Activated CD8-positive, alpha-beta memory T cell treated with anti-CD3 and anti-CD28 coated beads for 36 hours (primary cell): ENCODE measurements around the gene PPP6C. TPM values are rescaled to one million over a fixed set of nuclear protein-coding genes. Genes with fewer than 3 reads are reported as not detected.
"Not testable (repeated sequence)": the region's sequence is repeated elsewhere in the genome, so short reads cannot be mapped to it uniquely, and the experiment has no call there.

Source experiments
- CTCF ChIA-PET: fragments of 350-600 bp; sonication (Branson Sonifier 250); formaldehyde crosslinking; loops from one replicate; lab custom pipeline; 2021; ENCODE audit warnings: antibody characterized with exemption; lab: Charles Lee
- POLR2A ChIA-PET: fragments of 350-600 bp; sonication (Branson Sonifier 250); formaldehyde crosslinking; loops from one replicate; lab custom pipeline; 2021; ENCODE audit warnings: antibody characterized with exemption; lab: Charles Lee
- total RNA-seq, 2 experiments: library from RNA; stranded (reverse); gene quantifications; one replicate each; pipeline ENCODE4 v1.2.3, GENCODE V29; 2021

PPP6C gene
- total RNA-seq, 2 experiments from 2014 or later = 45.1 to 51.5 TPM

DNA sequence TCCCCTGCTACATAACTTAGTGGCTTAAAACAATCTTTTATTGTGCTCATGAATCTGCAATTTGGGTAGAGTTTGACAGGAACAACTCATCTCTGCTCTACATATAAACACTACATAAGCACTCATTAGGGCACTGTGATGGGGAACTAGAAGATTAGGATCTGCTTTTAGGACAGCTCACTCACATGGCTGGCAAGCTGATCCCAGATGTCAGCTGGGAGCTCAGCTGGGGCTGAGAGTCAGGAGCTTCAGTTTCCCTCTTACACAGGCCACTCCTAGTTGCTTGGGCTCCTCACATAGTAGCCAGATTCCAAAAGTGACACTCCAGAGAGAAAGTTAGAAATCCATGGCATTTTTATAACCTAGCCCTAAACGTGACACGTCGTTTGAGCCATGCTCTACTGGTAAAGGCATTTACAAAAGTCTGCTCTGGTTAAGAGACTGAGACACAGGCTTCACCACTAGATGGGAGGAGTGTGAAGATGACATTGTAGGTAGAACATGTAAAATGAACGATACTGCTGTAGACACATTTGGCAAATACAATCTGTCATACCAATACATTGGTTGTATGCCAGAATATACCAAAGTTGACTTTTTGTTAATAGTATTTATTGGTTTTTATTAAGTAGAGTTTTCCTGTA lies 69.8 kb downstream of the PPP6C start:
- CTCF ChIA-PET = no interaction called here

DNA sequence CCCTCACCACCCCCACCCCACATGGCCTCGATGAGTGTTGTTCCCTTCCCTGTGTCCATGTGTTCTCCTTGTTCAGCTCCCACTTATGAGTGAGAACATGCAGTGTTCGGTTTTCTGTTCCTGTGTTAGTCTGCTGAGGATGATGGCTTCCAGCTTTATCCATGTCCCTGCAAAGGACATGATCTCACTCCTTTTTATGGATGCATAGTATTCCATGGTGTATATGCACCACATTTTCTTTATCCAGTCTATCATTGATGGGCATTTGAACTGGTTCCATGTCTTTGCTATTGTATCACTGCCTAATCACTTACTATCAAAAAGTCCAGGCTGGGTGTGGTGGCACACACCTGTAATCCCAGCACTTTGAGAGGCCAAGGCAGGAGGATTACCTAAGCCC lies 70.9 kb downstream of the PPP6C start:
- CTCF ChIA-PET, POLR2A ChIA-PET: not testable (repeated sequence)

More for the DNA sequence above, 69.8 kb downstream of the PPP6C start:
- POLR2A ChIA-PET = no interaction called here

DNA sequence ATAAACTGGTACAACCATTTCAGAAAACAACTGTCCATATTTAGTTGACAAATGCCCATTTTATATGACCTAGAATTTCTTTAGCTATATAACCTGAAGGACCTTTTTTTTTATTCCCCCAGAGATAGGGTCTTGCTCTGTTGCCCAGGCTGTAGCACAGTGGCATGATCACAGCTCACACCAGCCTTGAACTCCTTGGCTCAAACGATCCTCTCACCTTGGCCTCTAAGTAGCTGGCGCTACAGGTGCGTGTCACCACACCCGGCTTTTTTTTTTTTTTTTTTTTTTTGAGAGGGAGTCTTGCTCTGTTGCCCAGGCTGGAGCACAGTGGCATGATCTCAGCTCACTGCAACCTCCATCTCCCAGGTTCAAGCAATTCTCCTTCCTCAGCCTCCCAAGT lies 75.1 kb downstream of the PPP6C start:
- POLR2A ChIA-PET = interaction anchor here (0.6 kb wide), 1 partner anchor 158 kb away, joined by 5 read pairs; no protein-coding TSS in a partner anchor
- CTCF ChIA-PET = not testable (repeated sequence)

DNA sequence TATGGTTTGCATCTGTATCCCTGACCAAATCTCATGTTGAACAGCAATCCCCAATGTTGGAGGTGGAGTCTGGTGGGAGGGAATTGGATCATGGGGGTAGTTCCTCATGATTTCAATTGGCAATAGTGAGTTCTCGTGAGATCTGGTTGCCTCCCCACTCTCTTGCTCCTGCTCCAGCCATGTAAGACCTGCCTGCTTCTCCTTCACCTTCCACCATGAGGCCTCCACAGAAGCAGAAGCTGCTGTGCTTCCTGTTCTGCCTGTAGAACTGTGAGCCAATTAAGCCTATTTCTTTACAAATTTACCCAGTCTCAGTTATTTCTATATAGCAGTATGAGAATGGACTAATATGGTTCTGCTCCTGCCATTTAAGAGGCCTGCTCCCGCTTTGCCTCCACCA lies 79.1 kb downstream of the PPP6C start:
- POLR2A ChIA-PET = no interaction called here
- CTCF ChIA-PET = no interaction called here

DNA sequence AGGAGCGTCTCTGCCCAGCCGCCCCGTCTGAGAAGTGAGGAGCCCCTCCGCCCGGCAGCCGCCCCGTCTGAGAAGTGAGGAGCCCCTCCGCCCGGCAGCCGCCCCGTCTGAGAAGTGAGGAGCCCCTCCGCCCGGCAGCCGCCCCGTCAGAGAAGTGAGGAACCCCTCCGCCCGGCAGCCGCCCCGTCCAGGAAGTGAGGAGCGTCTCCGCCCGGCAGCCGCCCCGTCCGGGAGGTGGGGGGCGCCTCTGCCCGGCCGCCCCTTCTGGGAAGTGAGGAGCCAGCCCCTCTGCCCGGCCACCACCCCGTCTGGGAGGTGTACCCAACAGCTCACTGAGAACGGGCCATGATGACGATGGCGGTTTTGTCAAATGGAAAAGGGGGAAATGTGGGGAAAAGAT lies 81.1 kb downstream of the PPP6C start:
- POLR2A ChIA-PET = not testable (repeated sequence)
- CTCF ChIA-PET = interaction anchor here (0.6 kb wide), 1 partner anchor 20 kb away, joined by 3 read pairs; no protein-coding TSS in a partner anchor

DNA sequence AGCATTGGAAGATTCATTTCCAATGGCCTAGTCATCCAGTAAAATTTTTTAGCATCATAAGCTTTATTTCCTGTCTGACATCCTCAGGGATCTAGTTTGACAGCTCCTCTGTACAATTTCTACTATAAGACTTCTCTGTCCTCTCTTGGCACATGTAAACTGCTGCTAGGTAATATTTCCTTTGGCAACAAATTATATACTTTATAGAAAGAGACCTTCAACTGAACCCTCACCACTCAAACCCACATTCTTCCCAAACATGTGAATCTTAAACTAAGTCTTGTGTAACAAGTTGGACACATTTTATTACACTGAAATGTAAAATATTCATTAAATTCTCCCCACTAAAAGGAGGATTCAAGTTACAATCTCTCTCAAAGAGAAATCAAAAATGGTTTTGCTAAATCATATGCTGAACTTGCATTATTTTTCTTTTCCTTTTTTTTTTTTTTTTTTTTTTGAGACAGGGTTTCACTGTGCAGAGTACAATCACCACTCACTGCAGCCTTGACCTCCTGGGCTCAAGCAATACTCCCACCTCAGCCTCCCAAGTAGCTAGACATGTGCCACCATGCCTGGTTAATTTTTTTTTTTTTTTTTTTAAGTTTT lies 83.2 kb downstream of the PPP6C start:
- ChIA-PET POLR2A (no interaction called here), CTCF (no interaction called here)

DNA sequence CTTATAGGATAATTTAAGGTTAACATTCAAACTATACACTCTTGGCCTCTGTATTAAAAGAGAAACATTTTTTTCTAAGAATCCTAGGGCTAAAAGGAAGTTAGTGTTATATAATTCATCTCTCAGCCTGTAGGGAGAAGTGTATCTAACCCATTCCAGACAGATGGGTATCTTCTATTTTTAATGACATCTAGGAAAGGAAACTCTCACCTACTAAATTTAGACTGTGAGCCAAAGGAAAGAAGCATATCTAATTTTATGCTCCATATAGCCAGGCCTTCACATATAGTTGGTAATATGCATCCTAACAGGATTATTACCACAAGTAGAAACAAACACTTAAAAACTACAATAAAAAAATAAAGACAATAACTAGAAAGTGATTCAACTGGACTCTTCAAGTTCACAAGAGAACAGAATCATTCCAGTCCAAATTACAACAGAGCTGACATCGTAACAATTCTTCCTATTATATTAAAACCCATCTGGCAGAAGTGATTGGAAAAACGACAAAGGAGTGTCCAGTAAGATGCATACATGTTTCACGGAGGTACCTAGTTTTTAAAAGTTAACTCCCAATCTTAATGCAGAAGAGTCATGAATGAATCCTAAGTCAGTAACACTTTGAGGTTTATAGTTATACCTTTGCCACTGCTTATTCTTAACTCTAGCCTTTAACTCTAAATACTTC lies 85.7 kb downstream of the PPP6C start:
- CTCF ChIA-PET = no interaction called here
- POLR2A ChIA-PET = no interaction called here

DNA sequence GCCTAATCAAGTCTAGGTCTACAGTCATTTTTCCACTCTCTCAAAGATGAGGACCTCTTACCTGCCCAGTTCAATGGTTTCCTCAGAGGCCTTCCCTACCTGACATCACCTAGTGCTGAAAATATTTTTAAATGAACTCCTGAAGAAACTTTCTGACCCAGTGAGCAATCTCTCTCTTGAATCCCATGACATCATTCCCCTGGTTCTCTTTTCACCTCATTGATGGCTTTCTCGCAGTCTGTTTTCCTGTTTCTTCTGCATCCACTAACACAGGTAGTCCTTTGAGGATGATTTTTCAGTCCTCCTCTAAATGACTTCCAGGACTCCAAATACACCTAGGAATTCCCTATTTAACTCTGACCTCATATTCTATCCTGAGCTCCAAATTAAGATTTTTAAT lies 86.6 kb downstream of the PPP6C start:
- POLR2A ChIA-PET = interaction anchor here (0.7 kb wide), 1 partner anchor 231 kb away, joined by 3 read pairs; no protein-coding TSS in a partner anchor
- CTCF ChIA-PET = no interaction called here

DNA sequence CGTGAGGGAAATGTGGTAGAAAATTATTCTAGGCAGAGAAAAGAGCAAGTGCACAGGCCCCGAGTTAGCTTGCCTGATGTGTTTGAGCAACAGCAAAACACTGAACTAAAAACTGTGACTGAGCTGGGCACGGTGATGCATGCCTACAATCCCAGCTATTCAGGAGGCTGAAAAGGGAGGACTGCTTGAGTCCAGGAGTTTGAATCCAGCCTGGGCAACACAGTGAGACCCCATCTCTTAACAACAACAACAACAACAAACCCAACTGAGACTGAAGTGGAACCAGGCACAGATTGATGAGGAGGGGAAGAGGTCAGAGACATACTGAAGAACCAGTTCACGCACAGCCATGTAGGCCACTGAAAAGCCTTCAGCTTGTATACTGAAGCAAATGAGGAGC lies 88.8 kb downstream of the PPP6C start:
- POLR2A ChIA-PET = no interaction called here
- CTCF ChIA-PET = no interaction called here

DNA sequence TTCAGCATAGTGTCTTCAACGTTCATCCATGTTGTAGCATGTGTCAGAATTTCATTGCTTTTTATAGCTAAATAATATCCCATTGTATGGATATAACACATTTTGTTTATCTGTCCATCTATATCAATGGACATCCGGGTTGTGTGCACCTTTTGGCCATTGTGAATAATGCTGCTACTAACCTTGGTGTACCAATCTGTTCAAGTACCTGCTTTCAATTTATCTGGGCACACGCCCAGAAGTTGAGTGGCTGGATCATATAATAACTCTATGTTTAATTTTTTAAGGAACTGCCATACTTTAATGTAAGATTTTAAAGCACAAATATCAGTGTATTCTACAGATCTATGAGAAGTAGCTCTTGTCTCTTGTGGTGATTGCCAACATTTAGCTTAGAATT lies 89.8 kb downstream of the PPP6C start:
- POLR2A ChIA-PET = no interaction called here
- CTCF ChIA-PET = no interaction called here

Other genes starting within 250 kb of the PPP6C start
- 10 to 100 TPM; 14.7 to 16.3 TPM for gene GOLGA1, start 248.7 kb downstream of the PPP6C start, total RNA-seq
- gene SCAI, start 46.3 kb downstream of the PPP6C start, total RNA-seq = 1 to 10 TPM; 7.5 to 8.8 TPM
- gene RABEPK, start 10.7 kb upstream of the PPP6C start, total RNA-seq = 10 to 100 TPM; 40.0 to 41.6 TPM
- gene HSPA5, start 51.5 kb upstream of the PPP6C start, total RNA-seq = 100 to 1,000 TPM; 229 to 238 TPM
- gene GAPVD1, start 72.0 kb upstream of the PPP6C start, total RNA-seq = 10 to 100 TPM; 45.9 to 46.3 TPM